Measurements from ENCODE around the gene MMP20. TPM values are rescaled to one million over a fixed set of nuclear protein-coding genes. Genes with fewer than 3 reads are reported as not detected.

The MMP20 gene
- total RNA-seq, 4 donors from 2014 or later, result not detected

DNA sequence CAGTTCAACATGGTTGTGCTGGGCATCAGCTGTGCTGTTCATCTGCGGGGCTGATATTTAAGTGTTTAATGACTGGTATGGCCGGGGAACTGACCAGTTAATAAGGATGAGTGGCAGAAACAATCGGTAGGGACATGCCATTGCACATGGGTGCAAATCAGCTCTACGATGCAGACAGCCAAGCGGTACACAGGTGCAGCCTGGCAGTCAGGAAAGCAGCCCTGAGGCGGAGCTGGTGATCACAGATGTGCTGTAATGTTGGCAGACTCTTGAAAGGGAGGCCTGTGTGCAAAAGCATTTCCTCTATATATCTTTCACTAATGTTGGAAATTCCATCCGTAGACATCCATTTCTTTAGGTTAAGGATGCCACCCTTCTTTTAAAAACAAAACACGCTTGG, 1.1 kb downstream of the MMP20 start:
- Histone ChIP-seq H3K9me3 (no peaks in the 10 kb centered on the region), H3K36me3 (no peaks in the 10 kb centered on the region), H3K4me3 (no peak overlapping the region), H3K27me3 (no peaks in the 10 kb centered on the region), H3K27ac (no peak overlapping the region), H3K4me1 (no peaks in the 10 kb centered on the region)
- intact Hi-C loops (cut with DNase I), result no loop called here
- no peak for TF ChIP-seq POLR2A (IDR thresholded peaks at IDR 0.05)
- TF ChIP-seq, protein P1, sequence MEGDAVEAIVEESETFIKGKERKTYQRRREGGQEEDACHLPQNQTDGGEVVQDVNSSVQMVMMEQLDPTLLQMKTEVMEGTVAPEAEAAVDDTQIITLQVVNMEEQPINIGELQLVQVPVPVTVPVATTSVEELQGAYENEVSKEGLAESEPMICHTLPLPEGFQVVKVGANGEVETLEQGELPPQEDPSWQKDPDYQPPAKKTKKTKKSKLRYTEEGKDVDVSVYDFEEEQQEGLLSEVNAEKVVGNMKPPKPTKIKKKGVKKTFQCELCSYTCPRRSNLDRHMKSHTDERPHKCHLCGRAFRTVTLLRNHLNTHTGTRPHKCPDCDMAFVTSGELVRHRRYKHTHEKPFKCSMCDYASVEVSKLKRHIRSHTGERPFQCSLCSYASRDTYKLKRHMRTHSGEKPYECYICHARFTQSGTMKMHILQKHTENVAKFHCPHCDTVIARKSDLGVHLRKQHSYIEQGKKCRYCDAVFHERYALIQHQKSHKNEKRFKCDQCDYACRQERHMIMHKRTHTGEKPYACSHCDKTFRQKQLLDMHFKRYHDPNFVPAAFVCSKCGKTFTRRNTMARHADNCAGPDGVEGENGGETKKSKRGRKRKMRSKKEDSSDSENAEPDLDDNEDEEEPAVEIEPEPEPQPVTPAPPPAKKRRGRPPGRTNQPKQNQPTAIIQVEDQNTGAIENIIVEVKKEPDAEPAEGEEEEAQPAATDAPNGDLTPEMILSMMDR (IDR thresholded peaks at IDR 0.05), result no peak
- DNase-seq, result no peak
- WGBS, 2 donors, result 38 to 80% methylated on average over 8 of the region's 8 CpGs

DNA sequence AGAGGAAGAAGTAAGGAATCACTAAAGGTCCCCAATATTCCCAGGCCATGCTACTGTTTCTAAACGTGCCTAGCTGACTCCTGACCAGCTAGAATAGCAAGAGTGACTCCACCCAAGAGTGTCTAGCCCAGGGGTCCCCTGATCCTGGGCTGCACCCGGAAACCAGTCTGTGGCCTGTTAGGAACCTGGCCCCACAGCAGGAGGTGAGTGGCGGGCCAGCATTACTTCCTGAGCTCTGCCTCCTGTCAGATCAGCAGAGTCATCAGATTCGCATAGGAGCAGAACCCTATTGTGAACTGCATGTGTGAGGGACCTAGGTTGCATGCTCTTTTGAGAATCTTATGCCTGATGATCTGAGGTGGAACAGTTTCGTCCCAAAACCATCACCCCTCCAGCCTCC, 2.0 kb downstream of the MMP20 start:
- Histone ChIP-seq H3K4me1 (no peaks in the 10 kb centered on the region), H3K27ac (no peak overlapping the region), H3K36me3 (no peaks in the 10 kb centered on the region), H3K9me3 (no peaks in the 10 kb centered on the region), H3K4me3 (no peak overlapping the region), H3K27me3 (no peaks in the 10 kb centered on the region)
- TF ChIP-seq, protein P1 (IDR thresholded peaks at IDR 0.05), result no peak
- no peak for TF ChIP-seq POLR2A (IDR thresholded peaks at IDR 0.05)
- no peak for DNase-seq
- WGBS, 2 donors, result 91 to 98% methylated on average over 5 of the region's 5 CpGs
- intact Hi-C loops (cut with DNase I), result no loop called here

DNA sequence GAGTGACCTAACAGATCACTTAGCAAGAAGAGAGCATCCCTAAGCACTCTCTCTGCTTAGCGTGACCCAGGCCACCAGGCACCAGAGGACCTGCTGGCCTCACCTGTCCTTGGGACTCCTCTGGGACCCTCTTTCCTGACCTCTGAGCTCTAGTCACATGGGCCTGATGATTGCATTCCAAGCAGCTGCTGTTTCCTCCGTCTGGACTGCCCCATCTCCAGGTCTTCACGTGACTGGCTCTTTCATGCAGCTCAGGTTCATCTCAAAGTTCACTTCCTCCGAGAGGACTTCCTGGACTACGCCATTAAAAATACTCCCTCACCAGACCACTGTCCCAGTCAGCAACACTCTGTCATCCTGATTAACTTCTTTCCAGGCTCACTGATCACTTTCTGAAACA, 2.9 kb downstream of the MMP20 start:
- 76 to 79% methylated on average over 4 to 5 of the region's 5 CpGs for WGBS, 2 donors

DNA sequence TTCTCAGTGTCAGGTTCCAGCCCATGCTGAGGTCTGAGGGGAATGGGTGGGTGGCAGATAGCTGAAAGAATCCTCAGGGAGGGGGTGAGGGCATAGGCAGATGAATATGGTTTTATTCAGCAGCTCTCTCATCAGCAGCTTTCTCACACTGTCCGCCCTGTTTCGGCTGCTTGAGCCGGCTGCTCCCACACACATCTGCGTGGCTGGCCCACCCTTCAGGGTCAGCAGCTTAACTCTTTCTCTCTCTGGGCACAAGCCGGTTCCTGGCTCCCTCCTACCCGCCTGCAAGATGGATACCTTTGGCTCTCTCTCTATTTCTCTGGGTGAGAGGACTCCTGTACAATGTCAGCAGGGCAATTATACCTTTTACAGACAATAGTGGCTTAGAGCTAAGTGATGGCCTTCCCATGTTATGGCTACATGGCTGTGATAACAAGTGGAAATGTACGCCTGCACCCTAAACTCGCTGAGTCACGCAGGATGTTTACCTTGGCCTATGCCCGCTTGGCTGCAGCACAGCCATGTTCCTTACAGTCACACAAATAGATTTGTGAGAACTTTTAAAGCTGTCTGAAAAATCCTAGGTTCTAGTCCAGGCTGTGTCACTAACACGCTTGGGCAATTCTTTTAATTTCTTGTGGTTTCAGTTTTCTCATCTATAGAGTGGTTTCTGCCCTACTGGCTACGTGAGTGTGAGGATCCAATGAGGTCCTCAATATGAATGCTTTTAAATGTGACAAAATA, 4.1 kb downstream of the MMP20 start:
- no peaks in the 10 kb centered on the region for H3K27me3 ChIP-seq
- no peak for DNase-seq
- H3K4me1 ChIP-seq, result peaks cover 0 to 10% (median 0%) of the 10 kb centered on the region in 3 donors
- intact Hi-C loops (cut with DNase I), result no loop called here
- H3K4me3 ChIP-seq, result no peak overlapping the region
- no peaks in the 10 kb centered on the region for H3K9me3 ChIP-seq
- H3K27ac ChIP-seq, result no peak overlapping the region
- no peaks in the 10 kb centered on the region for H3K36me3 ChIP-seq
- 69 to 79% methylated on average over 7 to 12 of the region's 12 CpGs for WGBS, 2 donors
- TF ChIP-seq POLR2A (IDR thresholded peaks at IDR 0.05), result no peak
- TF ChIP-seq, protein P1 (IDR thresholded peaks at IDR 0.05), result no peak

More for the DNA sequence above, 2.9 kb downstream of the MMP20 start:
- no peak overlapping the region for H3K4me3 ChIP-seq
- no peaks in the 10 kb centered on the region for H3K27me3 ChIP-seq
- H3K4me1 ChIP-seq, result peaks cover 0 to 7% (median 0%) of the 10 kb centered on the region in 3 donors
- intact Hi-C loops (cut with DNase I), result no loop called here
- TF ChIP-seq, protein P1 (IDR thresholded peaks at IDR 0.05), result no peak
- TF ChIP-seq POLR2A (IDR thresholded peaks at IDR 0.05), result no peak
- no peaks in the 10 kb centered on the region for H3K36me3 ChIP-seq
- no peak for DNase-seq
- H3K27ac ChIP-seq, result no peak overlapping the region
- no peaks in the 10 kb centered on the region for H3K9me3 ChIP-seq

DNA sequence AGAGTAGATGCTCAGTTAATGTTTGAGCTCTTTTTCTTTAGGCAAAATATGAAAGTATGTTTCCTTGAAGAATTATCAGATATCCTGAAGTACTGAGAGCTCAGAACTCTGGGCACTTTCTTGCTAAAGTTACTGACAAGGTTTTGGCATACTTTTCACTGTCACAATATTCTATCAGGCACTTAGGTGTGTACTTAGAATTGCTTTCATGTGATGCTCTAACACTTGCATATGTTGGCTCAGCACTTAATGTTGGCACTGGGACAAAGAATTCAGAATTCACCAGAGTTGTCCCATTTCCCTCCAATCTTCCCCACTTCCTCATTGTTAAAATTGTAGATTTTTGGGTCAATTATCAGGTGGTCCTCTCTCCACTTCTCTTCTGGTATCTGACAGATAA, 5.0 kb downstream of the MMP20 start:
- H3K27ac ChIP-seq, result no peak overlapping the region

More for the DNA sequence above, 5.0 kb downstream of the MMP20 start:
- H3K27me3 ChIP-seq, result no peaks in the 10 kb centered on the region
- no peak overlapping the region for H3K4me3 ChIP-seq
- peaks cover 0 to 15% (median 0%) of the 10 kb centered on the region in 3 donors for H3K4me1 ChIP-seq
- DNase-seq, result no peak
- H3K9me3 ChIP-seq, result no peaks in the 10 kb centered on the region
- TF ChIP-seq, protein P1 (IDR thresholded peaks at IDR 0.05), result no peak
- TF ChIP-seq POLR2A (IDR thresholded peaks at IDR 0.05), result no peak
- intact Hi-C loops (cut with DNase I), result no loop called here
- no peaks in the 10 kb centered on the region for H3K36me3 ChIP-seq
